ENCODE results near the gene PHOX2A.

The PHOX2A gene

GRCh38 chr11:72244060-72244360, at the start of gene PHOX2A:
Gene PHOX2A (minus strand): TSS chr11:72244176. CDS start chr11:72244004, 172 bp downstream.
- TF ChIP-seq GATA2 (IDR thresholded peaks at IDR 0.05; ENCODE audit: low read depth, low read length) (no peak), GATA3 (IDR thresholded peaks at IDR 0.05; ENCODE audit: low read depth, low read length) (no peak)

- no peak for TF ChIP-seq GATA2 (IDR thresholded peaks at IDR 0.05; ENCODE audit: low read depth, low read length)
- no peak for TF ChIP-seq GATA3 (IDR thresholded peaks at IDR 0.05; ENCODE audit: low read depth, low read length)
These were observed 49.4 kb upstream of the PHOX2A start for GRCh38 chr11:72293391-72293790.

GRCh38 chr11:72292106-72292785, 48.3 kb upstream of the PHOX2A start:
- TF ChIP-seq GATA3 (IDR thresholded peaks at IDR 0.05; ENCODE audit: low read depth, low read length): no peak

GRCh38 chr11:72287293-72287692, 43.3 kb upstream of the PHOX2A start:
- TF ChIP-seq GATA2 (IDR thresholded peaks at IDR 0.05; ENCODE audit: low read depth, low read length): no peak
- no peak for TF ChIP-seq GATA3 (IDR thresholded peaks at IDR 0.05; ENCODE audit: low read depth, low read length)

- no peak for TF ChIP-seq GATA3 (IDR thresholded peaks at IDR 0.05; ENCODE audit: low read depth, low read length)
- TF ChIP-seq GATA2 (IDR thresholded peaks at IDR 0.05; ENCODE audit: low read depth, low read length): no peak
These were observed 40.0 kb upstream of the PHOX2A start for GRCh38 chr11:72283947-72284346.

GRCh38 chr11:72280726-72281315, 36.8 kb upstream of the PHOX2A start:
- TF ChIP-seq GATA3 (IDR thresholded peaks at IDR 0.05; ENCODE audit: low read depth, low read length) (no peak), GATA2 (IDR thresholded peaks at IDR 0.05; ENCODE audit: low read depth, low read length) (no peak)

- TF ChIP-seq GATA3 (IDR thresholded peaks at IDR 0.05; ENCODE audit: low read depth, low read length) (no peak), GATA2 (IDR thresholded peaks at IDR 0.05; ENCODE audit: low read depth, low read length) (no peak)
These were observed 36.1 kb upstream of the PHOX2A start for GRCh38 chr11:72280037-72280436.

GRCh38 chr11:72278905-72279304, 34.9 kb upstream of the PHOX2A start:
- TF ChIP-seq GATA2 (IDR thresholded peaks at IDR 0.05; ENCODE audit: low read depth, low read length): no peak
- TF ChIP-seq GATA3 (IDR thresholded peaks at IDR 0.05; ENCODE audit: low read depth, low read length): no peak

- TF ChIP-seq GATA3 (IDR thresholded peaks at IDR 0.05; ENCODE audit: low read depth, low read length) (no peak), GATA2 (IDR thresholded peaks at IDR 0.05; ENCODE audit: low read depth, low read length) (no peak)
These were observed 30.5 kb upstream of the PHOX2A start for GRCh38 chr11:72274435-72274834.

GRCh38 chr11:72271980-72272379, 28.0 kb upstream of the PHOX2A start:
- TF ChIP-seq GATA2 (IDR thresholded peaks at IDR 0.05; ENCODE audit: low read depth, low read length) (no peak), GATA3 (IDR thresholded peaks at IDR 0.05; ENCODE audit: low read depth, low read length) (no peak)

- TF ChIP-seq GATA3 (IDR thresholded peaks at IDR 0.05; ENCODE audit: low read depth, low read length): no peak
- no peak for TF ChIP-seq GATA2 (IDR thresholded peaks at IDR 0.05; ENCODE audit: low read depth, low read length)
These were observed 24.1 kb upstream of the PHOX2A start for GRCh38 chr11:72267956-72268617.

- TF ChIP-seq GATA2 (IDR thresholded peaks at IDR 0.05; ENCODE audit: low read depth, low read length) (no peak), GATA3 (IDR thresholded peaks at IDR 0.05; ENCODE audit: low read depth, low read length) (no peak)
These were observed 22.0 kb upstream of the PHOX2A start for GRCh38 chr11:72265951-72266350.

GRCh38 chr11:72263361-72263760, 19.4 kb upstream of the PHOX2A start:
- TF ChIP-seq GATA2 (IDR thresholded peaks at IDR 0.05; ENCODE audit: low read depth, low read length): no peak
- no peak for TF ChIP-seq GATA3 (IDR thresholded peaks at IDR 0.05; ENCODE audit: low read depth, low read length)

GRCh38 chr11:72260574-72260973, 16.6 kb upstream of the PHOX2A start:
- no peak for TF ChIP-seq GATA2 (IDR thresholded peaks at IDR 0.05; ENCODE audit: low read depth, low read length)
- TF ChIP-seq GATA3 (IDR thresholded peaks at IDR 0.05; ENCODE audit: low read depth, low read length): no peak

- no peak for TF ChIP-seq GATA2 (IDR thresholded peaks at IDR 0.05; ENCODE audit: low read depth, low read length)
- no peak for TF ChIP-seq GATA3 (IDR thresholded peaks at IDR 0.05; ENCODE audit: low read depth, low read length)
These were observed 15.5 kb upstream of the PHOX2A start for GRCh38 chr11:72259490-72259889.

Measured in SH-SY5Y (cell line).